HepG2 (cell line): ENCODE data around the gene VDAC1. TPM values are rescaled to one million over a fixed set of nuclear protein-coding genes. Genes with fewer than 3 reads are reported as not detected.

Experiments
- ATF7-NPFF ChIP-seq: sonication (generic); formaldehyde crosslinking; IDR thresholded peaks from 2 replicates; pipeline ENCODE4 v1.8.1; 2023; ENCODE audit warnings: mild to moderate bottlenecking, low read depth, missing genetic modification reagents, moderate library complexity
- CEBPB ChIP-seq: IDR thresholded peaks from 2 replicates; pipeline ENCODE4 v1.6.1; 2011; ENCODE audit warnings: low read depth, low read length, improper control_type of control experiment, borderline replicate concordance
- FIP1L1 ChIP-seq: fragments of 200-400 bp; formaldehyde crosslinking; IDR thresholded peaks from 2 replicates; pipeline ENCODE4 v1.6.1; 2018; ENCODE audit warnings: low read depth, mild to moderate bottlenecking, low read length, moderate library complexity, borderline replicate concordance; ENCODE audit not compliant: insufficient read depth
- KDM2A ChIP-seq: sonication (generic); formaldehyde crosslinking; IDR thresholded peaks from 2 replicates; pipeline ENCODE4 v1.4.0; 2020; ENCODE audit warnings: low read depth, missing genetic modification reagents, borderline replicate concordance
- MED13 ChIP-seq: sonication (generic); formaldehyde crosslinking; IDR thresholded peaks from 2 replicates; pipeline ENCODE4 v1.5.0; 2020; ENCODE audit warnings: missing genetic modification reagents
- MXI1 ChIP-seq: IDR thresholded peaks from 3 replicates; pipeline ENCODE4 v1.6.1; 2012; ENCODE audit warnings: low read depth, low read length, inconsistent platforms, borderline replicate concordance
- POGZ ChIP-seq: sonication (generic); formaldehyde crosslinking; IDR thresholded peaks from 2 replicates; pipeline ENCODE4 v1.4.0; 2020; ENCODE audit warnings: mild to moderate bottlenecking, missing genetic modification reagents
- SETDB1 ChIP-seq: sonication (generic); formaldehyde crosslinking; IDR thresholded peaks from 2 replicates; pipeline ENCODE4 v1.5.1; 2020; ENCODE audit warnings: missing genetic modification reagents, mild to moderate bottlenecking, borderline replicate concordance
- ZNF20 ChIP-seq: sonication (generic); formaldehyde crosslinking; IDR thresholded peaks from 2 replicates; pipeline ENCODE4 v1.4.0; 2020; ENCODE audit warnings: mild to moderate bottlenecking, moderate library complexity, missing genetic modification reagents
- ZNF230 ChIP-seq: sonication (generic); formaldehyde crosslinking; IDR thresholded peaks from 2 replicates; pipeline ENCODE4 v1.4.0; 2020; ENCODE audit warnings: mild to moderate bottlenecking, missing genetic modification reagents
- ZNF235 ChIP-seq: sonication (generic); formaldehyde crosslinking; IDR thresholded peaks from 2 replicates; pipeline ENCODE4 v1.8.1; 2023; ENCODE audit warnings: mild to moderate bottlenecking, missing genetic modification reagents, borderline replicate concordance
- ZNF253 ChIP-seq: sonication (generic); formaldehyde crosslinking; IDR thresholded peaks from 2 replicates; pipeline ENCODE4 v1.8.0; 2022; ENCODE audit warnings: mild to moderate bottlenecking, missing genetic modification reagents, borderline replicate concordance
- ZNF569 ChIP-seq: sonication (generic); formaldehyde crosslinking; IDR thresholded peaks from 2 replicates; pipeline ENCODE4 v1.5.0; 2020; ENCODE audit warnings: mild to moderate bottlenecking, missing genetic modification reagents, moderate library complexity, borderline replicate concordance
- ZNF605 ChIP-seq: sonication (generic); formaldehyde crosslinking; IDR thresholded peaks from 2 replicates; pipeline ENCODE4 v1.8.0; 2022; ENCODE audit warnings: mild to moderate bottlenecking, missing genetic modification reagents
- ZNF768 ChIP-seq: sonication (generic); formaldehyde crosslinking; IDR thresholded peaks from 2 replicates; pipeline ENCODE4 v1.4.0; 2020; ENCODE audit warnings: missing genetic modification reagents
- ZSCAN20 ChIP-seq: sonication (generic); formaldehyde crosslinking; IDR thresholded peaks from 2 replicates; pipeline ENCODE4 v1.4.0; 2020; ENCODE audit warnings: missing genetic modification reagents, mild to moderate bottlenecking, borderline replicate concordance
- ZSCAN31 ChIP-seq: sonication (generic); formaldehyde crosslinking; IDR thresholded peaks from 2 replicates; pipeline ENCODE4 v1.5.0; 2020; ENCODE audit warnings: low read depth, mild to moderate bottlenecking, missing genetic modification reagents
- polyA plus RNA-seq, 8 experiments: library from polyadenylated mRNA; depleted of rRNA in 3 of 8; stranded (reverse) in 7 of 8; unstranded in 1 of 8; fragments of >200 nt; fragmentation: Illumina TruSeq in 4 of 8; extraction: Trizol in 4 of 8; gene quantifications; 2 replicates each; pipeline versions ENCODE4 v1.2.1 to v1.2.3, GENCODE V29; 2011 to 2016; ENCODE audit warnings: low read depth in 4 of 8, missing spikeins in 1 of 8, mixed read lengths in 1 of 8; ENCODE audit not compliant: insufficient read depth in 1 of 8
- total RNA-seq, 5 experiments: library from RNA; depleted of rRNA; stranded (reverse); fragments of >200 nt; fragmentation: Illumina TruSeq; extraction: Trizol; gene quantifications; 2 replicates each; pipeline ENCODE4 v1.2.3, GENCODE V29; 2016; ENCODE audit warnings: low read depth in 1 of 5
- TF ChIP-seq, protein P1 (sequence below): sonication (generic); formaldehyde crosslinking; IDR thresholded peaks from 2 replicates; pipeline ENCODE4 v1.5.0; 2020; ENCODE audit warnings: mild to moderate bottlenecking, missing genetic modification reagents
- TF ChIP-seq, protein P2 (sequence below): sonication (generic); formaldehyde crosslinking; IDR thresholded peaks from 2 replicates; pipeline ENCODE4 v1.5.0; 2020; ENCODE audit warnings: mild to moderate bottlenecking, missing genetic modification reagents
- TF ChIP-seq, protein P3 (sequence below): sonication (generic); formaldehyde crosslinking; IDR thresholded peaks from 2 replicates; pipeline ENCODE4 v1.4.0; 2020; ENCODE audit warnings: mild to moderate bottlenecking, missing genetic modification reagents
- TF ChIP-seq, protein P4 (sequence below): sonication (generic); formaldehyde crosslinking; IDR thresholded peaks from 2 replicates; pipeline ENCODE4 v1.4.0; 2020; ENCODE audit warnings: missing genetic modification reagents

Gene VDAC1
- total and polyA plus RNA-seq, 2 of the 13 experiments (the other 11 are each of a cell fraction or from before 2014, with no cell fraction given): 112 to 380 TPM

DNA sequence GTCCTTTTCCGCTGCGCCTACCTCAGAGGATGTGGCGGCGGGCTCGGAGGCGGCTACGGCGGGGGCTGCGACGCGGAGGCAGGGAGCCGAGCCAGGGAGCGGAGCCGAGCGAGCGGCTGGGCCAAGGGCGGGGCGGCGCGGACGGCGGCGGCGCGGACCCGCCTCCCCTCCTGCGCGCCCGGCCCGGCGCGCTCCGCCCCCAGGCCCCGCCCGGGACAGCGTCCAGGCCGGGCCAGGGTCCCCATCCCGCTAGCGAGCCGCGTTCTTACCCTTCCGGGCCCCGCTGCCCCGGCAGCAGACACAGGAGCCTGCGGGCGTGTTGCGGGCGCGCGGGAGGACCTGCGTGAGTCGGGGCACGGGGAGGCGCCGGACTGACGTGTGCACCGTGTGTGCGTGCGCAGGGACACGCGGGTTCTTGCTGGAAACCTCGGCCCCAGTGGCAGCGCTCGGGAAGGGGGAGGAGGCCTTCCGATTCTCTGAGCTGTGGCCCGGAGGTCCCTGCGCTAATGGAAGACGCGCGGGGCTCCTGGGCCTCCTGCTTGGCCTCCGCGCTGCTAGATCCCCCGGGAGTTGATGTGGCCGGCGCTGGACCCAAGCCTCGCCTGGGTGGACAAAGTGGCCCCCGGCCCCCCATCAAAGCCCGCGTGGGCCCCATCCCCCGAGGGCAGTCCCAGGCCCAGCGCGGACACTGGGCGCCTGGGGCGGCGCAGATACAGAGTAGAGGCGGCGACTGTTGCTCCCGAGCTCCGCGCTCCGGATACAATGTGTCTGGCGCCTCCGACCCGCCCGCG, at the start of gene VDAC1 (continued):
- TF ChIP-seq, protein P1, sequence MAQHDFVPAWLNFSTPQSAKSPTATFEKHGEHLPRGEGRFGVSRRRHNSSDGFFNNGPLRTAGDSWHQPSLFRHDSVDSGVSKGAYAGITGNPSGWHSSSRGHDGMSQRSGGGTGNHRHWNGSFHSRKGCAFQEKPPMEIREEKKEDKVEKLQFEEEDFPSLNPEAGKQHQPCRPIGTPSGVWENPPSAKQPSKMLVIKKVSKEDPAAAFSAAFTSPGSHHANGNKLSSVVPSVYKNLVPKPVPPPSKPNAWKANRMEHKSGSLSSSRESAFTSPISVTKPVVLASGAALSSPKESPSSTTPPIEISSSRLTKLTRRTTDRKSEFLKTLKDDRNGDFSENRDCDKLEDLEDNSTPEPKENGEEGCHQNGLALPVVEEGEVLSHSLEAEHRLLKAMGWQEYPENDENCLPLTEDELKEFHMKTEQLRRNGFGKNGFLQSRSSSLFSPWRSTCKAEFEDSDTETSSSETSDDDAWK (CRISPR knock-in tag): no peak
- TF ChIP-seq MXI1 (no peak), ZSCAN20 (CRISPR knock-in tag) (0 out of 2 replicates have a peak, but pooled peaks have one; percentile 30), ZNF605 (CRISPR knock-in tag) (peak; percentile 55; the same call in 1 of the 2 replicates), POGZ (CRISPR knock-in tag) (no peak; the same call in none of the 2 replicates), ATF7-NPFF (CRISPR knock-in tag) (peak; percentile 55), ZNF569 (CRISPR knock-in tag) (no peak), ZNF230 (CRISPR knock-in tag) (no peak), MED13 (CRISPR knock-in tag) (peak; percentile 45; the same call in 1 of the 2 replicates), ZNF20 (CRISPR knock-in tag) (no peak; the same call in none of the 2 replicates), ZNF253 (CRISPR knock-in tag) (no peak), SETDB1 (CRISPR knock-in tag) (no peak), CEBPB (no peak), ZSCAN31 (CRISPR knock-in tag) (no peak; the same call in 1 of the 2 replicates), FIP1L1 (no peak), ZNF235 (CRISPR knock-in tag) (no peak; the same call in 1 of the 2 replicates), ZNF768 (peak; percentile 76; the same call in 1 of the 2 replicates), KDM2A (CRISPR knock-in tag) (peak; percentile 85)
- TF ChIP-seq, protein P2, sequence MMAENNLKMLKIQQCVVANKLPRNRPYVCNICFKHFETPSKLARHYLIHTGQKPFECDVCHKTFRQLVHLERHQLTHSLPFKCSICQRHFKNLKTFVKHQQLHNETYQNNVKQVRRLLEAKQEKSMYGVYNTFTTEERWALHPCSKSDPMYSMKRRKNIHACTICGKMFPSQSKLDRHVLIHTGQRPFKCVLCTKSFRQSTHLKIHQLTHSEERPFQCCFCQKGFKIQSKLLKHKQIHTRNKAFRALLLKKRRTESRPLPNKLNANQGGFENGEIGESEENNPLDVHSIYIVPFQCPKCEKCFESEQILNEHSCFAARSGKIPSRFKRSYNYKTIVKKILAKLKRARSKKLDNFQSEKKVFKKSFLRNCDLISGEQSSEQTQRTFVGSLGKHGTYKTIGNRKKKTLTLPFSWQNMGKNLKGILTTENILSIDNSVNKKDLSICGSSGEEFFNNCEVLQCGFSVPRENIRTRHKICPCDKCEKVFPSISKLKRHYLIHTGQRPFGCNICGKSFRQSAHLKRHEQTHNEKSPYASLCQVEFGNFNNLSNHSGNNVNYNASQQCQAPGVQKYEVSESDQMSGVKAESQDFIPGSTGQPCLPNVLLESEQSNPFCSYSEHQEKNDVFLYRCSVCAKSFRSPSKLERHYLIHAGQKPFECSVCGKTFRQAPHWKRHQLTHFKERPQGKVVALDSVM (CRISPR knock-in tag): peak; percentile 64; the same call in 1 of the 2 replicates
- TF ChIP-seq, protein P3, sequence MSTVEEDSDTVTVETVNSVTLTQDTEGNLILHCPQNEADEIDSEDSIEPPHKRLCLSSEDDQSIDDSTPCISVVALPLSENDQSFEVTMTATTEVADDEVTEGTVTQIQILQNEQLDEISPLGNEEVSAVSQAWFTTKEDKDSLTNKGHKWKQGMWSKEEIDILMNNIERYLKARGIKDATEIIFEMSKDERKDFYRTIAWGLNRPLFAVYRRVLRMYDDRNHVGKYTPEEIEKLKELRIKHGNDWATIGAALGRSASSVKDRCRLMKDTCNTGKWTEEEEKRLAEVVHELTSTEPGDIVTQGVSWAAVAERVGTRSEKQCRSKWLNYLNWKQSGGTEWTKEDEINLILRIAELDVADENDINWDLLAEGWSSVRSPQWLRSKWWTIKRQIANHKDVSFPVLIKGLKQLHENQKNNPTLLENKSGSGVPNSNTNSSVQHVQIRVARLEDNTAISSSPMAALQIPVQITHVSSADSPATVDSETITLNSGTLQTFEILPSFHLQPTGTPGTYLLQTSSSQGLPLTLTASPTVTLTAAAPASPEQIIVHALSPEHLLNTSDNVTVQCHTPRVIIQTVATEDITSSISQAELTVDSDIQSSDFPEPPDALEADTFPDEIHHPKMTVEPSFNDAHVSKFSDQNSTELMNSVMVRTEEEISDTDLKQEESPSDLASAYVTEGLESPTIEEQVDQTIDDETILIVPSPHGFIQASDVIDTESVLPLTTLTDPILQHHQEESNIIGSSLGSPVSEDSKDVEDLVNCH: no peak
- TF ChIP-seq, protein P4, sequence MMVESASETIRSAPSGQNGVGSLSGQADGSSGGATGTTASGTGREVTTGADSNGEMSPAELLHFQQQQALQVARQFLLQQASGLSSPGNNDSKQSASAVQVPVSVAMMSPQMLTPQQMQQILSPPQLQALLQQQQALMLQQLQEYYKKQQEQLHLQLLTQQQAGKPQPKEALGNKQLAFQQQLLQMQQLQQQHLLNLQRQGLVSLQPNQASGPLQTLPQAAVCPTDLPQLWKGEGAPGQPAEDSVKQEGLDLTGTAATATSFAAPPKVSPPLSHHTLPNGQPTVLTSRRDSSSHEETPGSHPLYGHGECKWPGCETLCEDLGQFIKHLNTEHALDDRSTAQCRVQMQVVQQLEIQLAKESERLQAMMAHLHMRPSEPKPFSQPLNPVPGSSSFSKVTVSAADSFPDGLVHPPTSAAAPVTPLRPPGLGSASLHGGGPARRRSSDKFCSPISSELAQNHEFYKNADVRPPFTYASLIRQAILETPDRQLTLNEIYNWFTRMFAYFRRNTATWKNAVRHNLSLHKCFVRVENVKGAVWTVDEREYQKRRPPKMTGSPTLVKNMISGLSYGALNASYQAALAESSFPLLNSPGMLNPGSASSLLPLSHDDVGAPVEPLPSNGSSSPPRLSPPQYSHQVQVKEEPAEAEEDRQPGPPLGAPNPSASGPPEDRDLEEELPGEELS: no peak
